CD8-positive, alpha-beta memory T cell (primary cell): ENCODE results near the gene HS3ST5. TPM values are rescaled to one million over a fixed set of nuclear protein-coding genes. Genes with fewer than 3 reads are reported as not detected.
"Not testable (repeated sequence)": the region's sequence is repeated elsewhere in the genome, so short reads cannot be mapped to it uniquely, and the experiment has no call there.

ENCODE experiments used
- CTCF ChIA-PET: fragments of 350-600 bp; sonication (Branson Sonifier 250); formaldehyde crosslinking; loops from one replicate; lab custom pipeline; 2021; ENCODE audit warnings: antibody characterized with exemption; lab: Charles Lee
- POLR2A ChIA-PET: fragments of 350-600 bp; sonication (Branson Sonifier 250); formaldehyde crosslinking; loops from one replicate; lab custom pipeline; 2021; ENCODE audit warnings: antibody characterized with exemption; lab: Charles Lee
- DNase-seq, 5 donors: peaks; one replicate each; pipeline versions ENCODE4 v3.0.0 to v3.0.0-alpha.2; 2020 to 2022; ENCODE audit warnings: mixed read lengths in 1 of 5
- H3K27ac ChIP-seq: one replicate; pipeline ENCODE4 v1.7.0; 2013; ENCODE audit warnings: low read depth, mild to moderate bottlenecking, low read length, moderate library complexity
- H3K27me3 ChIP-seq: 2 replicates; pipeline ENCODE4 v1.7.0; 2013; ENCODE audit warnings: low read length, mild to moderate bottlenecking; ENCODE audit not compliant: insufficient read depth, poor library complexity, severe bottlenecking
- H3K36me3 ChIP-seq: 2 replicates; pipeline ENCODE4 v1.7.0; 2013; ENCODE audit warnings: mild to moderate bottlenecking, low read length, moderate library complexity; ENCODE audit not compliant: insufficient read depth
- H3K4me1 ChIP-seq: 2 replicates; pipeline ENCODE4 v1.7.0; 2013; ENCODE audit warnings: mild to moderate bottlenecking, low read length, moderate library complexity; ENCODE audit not compliant: insufficient read depth
- H3K4me3 ChIP-seq: 2 replicates; pipeline ENCODE4 v1.7.0; 2013; ENCODE audit warnings: mild to moderate bottlenecking, low read length
- H3K9me3 ChIP-seq: 2 replicates; pipeline ENCODE4 v1.7.0; 2013; ENCODE audit warnings: mild to moderate bottlenecking, low read length
- H3K27ac Mint-ChIP-seq, 8 donors: one replicate each; pipeline ENCODE4 v1.8.0; 2020 to 2021; ENCODE audit warnings: mixed read lengths in 8 of 8, mild to moderate bottlenecking in 6 of 8, inconsistent platforms in 3 of 8, moderate library complexity in 3 of 8
- H3K27me3 Mint-ChIP-seq, 2 donors: one replicate each; pipeline ENCODE4 v1.8.0; 2020 to 2021; ENCODE audit warnings: mixed read lengths in 2 of 2, mild to moderate bottlenecking in 1 of 2, moderate library complexity in 1 of 2
- H3K36me3 Mint-ChIP-seq, 3 donors: one replicate each; pipeline ENCODE4 v1.8.0; 2020 to 2021; ENCODE audit warnings: mixed read lengths in 3 of 3, inconsistent platforms in 1 of 3, mild to moderate bottlenecking in 1 of 3
- H3K4me1 Mint-ChIP-seq, 3 donors: one replicate each; pipeline ENCODE4 v1.8.0; 2020 to 2021; ENCODE audit warnings: mixed read lengths in 3 of 3, inconsistent platforms in 1 of 3, mild to moderate bottlenecking in 1 of 3
- H3K4me3 Mint-ChIP-seq, 7 donors: one replicate each; pipeline ENCODE4 v1.8.0; 2020 to 2021; ENCODE audit warnings: mixed read lengths in 7 of 7, mild to moderate bottlenecking in 6 of 7, moderate library complexity in 4 of 7, inconsistent platforms in 2 of 7
- H3K9me3 Mint-ChIP-seq, 5 donors: one replicate each; pipeline ENCODE4 v1.8.0; 2020 to 2022; ENCODE audit warnings: mixed read lengths in 5 of 5, mild to moderate bottlenecking in 3 of 5, moderate library complexity in 2 of 5, inconsistent platforms in 1 of 5
- polyA plus RNA-seq: library from polyadenylated mRNA; unstranded; fragments of 300-500 nt; fragmentation: Illumina TruSeq; gene quantifications from one replicate; pipeline ENCODE4 v1.2.3, GENCODE V29; 2021
- total RNA-seq, 2 experiments: library from RNA; stranded (reverse); gene quantifications; one replicate each; pipeline ENCODE4 v1.2.3, GENCODE V29; 2021

Gene HS3ST5
- total and polyA plus RNA-seq, 3 experiments from 2014 or later, result not detected

DNA sequence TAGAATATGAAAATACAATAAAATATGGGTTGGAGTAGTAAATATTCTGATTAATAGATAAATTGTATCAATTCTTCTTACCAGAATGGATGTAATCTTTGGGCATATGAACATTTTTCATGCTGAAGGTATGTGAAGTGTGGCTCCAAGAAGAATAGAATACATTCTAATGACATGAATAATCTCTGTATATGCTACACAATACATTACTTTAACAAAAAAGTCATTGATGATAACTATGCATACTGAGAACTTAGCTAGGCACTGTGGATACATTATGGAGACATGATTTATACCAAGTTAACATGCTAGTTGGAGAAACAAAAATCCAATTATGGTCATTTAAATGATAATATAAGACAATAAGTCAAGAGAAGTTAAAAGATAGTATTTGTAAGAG is 309.2 kb downstream of the HS3ST5 start:
- Histone ChIP-seq H3K27ac (no peak overlapping the region), H3K4me1 (no peaks in the 10 kb centered on the region), H3K27me3 (no peaks in the 10 kb centered on the region), H3K9me3 (no peaks in the 10 kb centered on the region), H3K4me3 (no peak overlapping the region), H3K36me3 (no peaks in the 10 kb centered on the region)
- H3K36me3 Mint-ChIP-seq, result no peaks in the 10 kb centered on the region
- ChIA-PET POLR2A (no interaction called here), CTCF (no interaction called here)
- H3K27ac Mint-ChIP-seq, result no peak overlapping the region
- peaks cover 0 to 4% (median 2%) of the 10 kb centered on the region in 5 donors for H3K9me3 Mint-ChIP-seq
- H3K4me1 Mint-ChIP-seq, result no peaks in the 10 kb centered on the region
- peaks cover 5 to 11% of the 10 kb centered on the region in 2 donors for H3K27me3 Mint-ChIP-seq
- no peak for DNase-seq
- H3K4me3 Mint-ChIP-seq, result no peak overlapping the region

GRCh38 chr6:114032721-114033120 is 310.1 kb downstream of the HS3ST5 start:
- Mint-ChIP-seq H3K36me3 (no peaks in the 10 kb centered on the region), H3K27me3 (peaks cover 5 to 11% of the 10 kb centered on the region in 2 donors), H3K4me1 (no peaks in the 10 kb centered on the region), H3K9me3 (peaks cover 0 to 4% (median 2%) of the 10 kb centered on the region in 5 donors), H3K4me3 (no peak overlapping the region), H3K27ac (no peak overlapping the region)
- Histone ChIP-seq H3K27ac (no peak overlapping the region), H3K4me1 (no peaks in the 10 kb centered on the region), H3K36me3 (no peaks in the 10 kb centered on the region), H3K27me3 (no peaks in the 10 kb centered on the region), H3K4me3 (no peak overlapping the region), H3K9me3 (no peaks in the 10 kb centered on the region)
- ChIA-PET POLR2A (no interaction called here), CTCF (no interaction called here)
- no peak for DNase-seq

- Mint-ChIP-seq H3K27me3 (peaks cover 2 to 11% of the 10 kb centered on the region in 2 donors), H3K4me1 (no peaks in the 10 kb centered on the region), H3K27ac (no peak overlapping the region), H3K4me3 (no peak overlapping the region), H3K36me3 (no peaks in the 10 kb centered on the region), H3K9me3 (peaks cover 0 to 4% (median 0%) of the 10 kb centered on the region in 5 donors)
- H3K36me3 ChIP-seq, result no peaks in the 10 kb centered on the region
- no peak overlapping the region for H3K27ac ChIP-seq
- H3K9me3 ChIP-seq, result no peaks in the 10 kb centered on the region
- no peaks in the 10 kb centered on the region for H3K4me1 ChIP-seq
- ChIA-PET POLR2A (no interaction called here), CTCF (no interaction called here)
- H3K4me3 ChIP-seq, result no peak overlapping the region
- no peak for DNase-seq
- H3K27me3 ChIP-seq, result no peaks in the 10 kb centered on the region
These were observed 312.1 kb downstream of the HS3ST5 start for GRCh38 chr6:114030767-114031166.

DNA sequence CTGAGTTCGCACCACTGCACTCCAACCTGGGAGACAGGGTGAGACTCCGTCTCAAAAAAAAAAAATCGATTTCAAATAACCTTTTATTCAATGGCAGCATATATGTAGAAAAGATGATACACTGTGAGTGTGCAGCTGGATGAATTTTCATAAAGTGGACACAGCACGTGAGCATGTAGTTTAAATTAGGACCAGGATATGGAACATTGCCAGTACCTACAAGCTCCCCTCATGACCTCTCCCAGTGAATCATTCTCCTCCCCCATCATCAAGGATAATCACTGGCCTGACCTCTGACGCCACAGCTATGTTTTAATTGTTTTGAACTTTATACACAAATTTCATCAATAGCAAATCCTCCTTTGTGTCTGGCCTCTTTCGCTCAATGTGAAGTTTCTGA is 318.1 kb downstream of the HS3ST5 start:
- Mint-ChIP-seq H3K9me3 (no peaks in the 10 kb centered on the region), H3K27ac (no peak overlapping the region), H3K4me1 (no peaks in the 10 kb centered on the region), H3K27me3 (peaks cover 0 to 9% of the 10 kb centered on the region in 2 donors), H3K36me3 (no peaks in the 10 kb centered on the region), H3K4me3 (no peak overlapping the region)
- no peak for DNase-seq
- ChIA-PET POLR2A (no interaction called here), CTCF (no interaction called here)
- Histone ChIP-seq H3K27me3 (no peaks in the 10 kb centered on the region), H3K4me1 (no peaks in the 10 kb centered on the region), H3K27ac (no peak overlapping the region), H3K9me3 (no peaks in the 10 kb centered on the region), H3K36me3 (no peaks in the 10 kb centered on the region), H3K4me3 (no peak overlapping the region)

- no peak overlapping the region for H3K27ac ChIP-seq
- DNase-seq, result no peak
- no peaks in the 10 kb centered on the region for H3K9me3 Mint-ChIP-seq
- H3K27ac Mint-ChIP-seq, result no peak overlapping the region
- POLR2A ChIA-PET, result no interaction called here
- H3K4me3 Mint-ChIP-seq, result no peak overlapping the region
- no peaks in the 10 kb centered on the region for H3K36me3 ChIP-seq
- CTCF ChIA-PET, result no interaction called here
- no peaks in the 10 kb centered on the region for H3K36me3 Mint-ChIP-seq
- H3K4me3 ChIP-seq, result no peak overlapping the region
- H3K4me1 Mint-ChIP-seq, result no peaks in the 10 kb centered on the region
- H3K4me1 ChIP-seq, result no peaks in the 10 kb centered on the region
- H3K27me3 ChIP-seq, result no peaks in the 10 kb centered on the region
- H3K27me3 Mint-ChIP-seq, result peaks cover 0 to 14% of the 10 kb centered on the region in 2 donors
- H3K9me3 ChIP-seq, result no peaks in the 10 kb centered on the region
These were observed 322.6 kb downstream of the HS3ST5 start for GRCh38 chr6:114020196-114020595.

GRCh38 chr6:114017146-114017545 is 325.7 kb downstream of the HS3ST5 start:
- H3K27ac Mint-ChIP-seq, H3K4me3 Mint-ChIP-seq, H3K9me3 ChIP-seq, H3K4me1 ChIP-seq, POLR2A ChIA-PET, H3K27ac ChIP-seq, H3K27me3 ChIP-seq, H3K36me3 ChIP-seq, DNase-seq, H3K4me1 Mint-ChIP-seq, H3K9me3 Mint-ChIP-seq, CTCF ChIA-PET, H3K4me3 ChIP-seq, H3K36me3 Mint-ChIP-seq, H3K27me3 Mint-ChIP-seq: not testable (repeated sequence)

DNA sequence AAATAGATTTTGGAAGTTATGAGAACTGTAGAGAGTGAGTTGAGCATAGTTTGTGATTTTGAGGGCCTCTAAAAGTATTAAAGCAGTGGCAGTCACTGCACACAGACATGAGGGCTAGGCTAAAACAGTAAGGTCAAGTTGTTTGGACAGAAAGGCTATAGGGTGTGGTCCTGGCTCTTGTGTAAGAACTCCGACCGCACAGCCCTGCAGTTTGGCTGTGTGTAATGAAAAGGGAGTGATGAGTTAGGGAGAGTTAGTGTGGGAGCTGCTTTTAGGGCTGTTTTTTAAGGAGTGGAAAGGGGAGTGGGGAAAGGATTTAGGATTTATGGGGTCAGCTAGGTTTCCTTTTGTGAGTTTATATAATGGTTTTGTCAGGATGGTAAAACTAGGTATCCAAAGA is 328.7 kb downstream of the HS3ST5 start:
- H3K36me3 Mint-ChIP-seq, H3K9me3 Mint-ChIP-seq, H3K36me3 ChIP-seq, CTCF ChIA-PET, H3K4me1 ChIP-seq, H3K27ac Mint-ChIP-seq, H3K4me3 ChIP-seq, H3K4me3 Mint-ChIP-seq, H3K9me3 ChIP-seq, H3K27me3 ChIP-seq, H3K27ac ChIP-seq, DNase-seq, POLR2A ChIA-PET, H3K4me1 Mint-ChIP-seq: not testable (repeated sequence)
- H3K27me3 Mint-ChIP-seq, result peaks cover 0 to 12% of the 10 kb centered on the region in 2 donors

- H3K9me3 ChIP-seq, DNase-seq, H3K36me3 Mint-ChIP-seq, H3K9me3 Mint-ChIP-seq, H3K4me1 ChIP-seq, H3K27ac ChIP-seq, H3K4me3 ChIP-seq, POLR2A ChIA-PET, H3K36me3 ChIP-seq, H3K4me3 Mint-ChIP-seq, CTCF ChIA-PET, H3K27me3 ChIP-seq: not testable (repeated sequence)
- Mint-ChIP-seq H3K27ac (peak overlapping the region in 3 of 8 donors; percentile 8 to 54 (median 39)), H3K4me1 (peaks cover 12 to 14% (median 13%) of the 10 kb centered on the region in 3 donors), H3K27me3 (peaks cover 0 to 24% of the 10 kb centered on the region in 2 donors)
These were observed 331.3 kb downstream of the HS3ST5 start for GRCh38 chr6:114011486-114011885.

GRCh38 chr6:114010540-114010939 is 332.3 kb downstream of the HS3ST5 start:
- Mint-ChIP-seq H3K4me3 (no peak overlapping the region), H3K27me3 (peaks cover 0 to 31% of the 10 kb centered on the region in 2 donors), H3K9me3 (no peaks in the 10 kb centered on the region), H3K27ac (no peak overlapping the region), H3K36me3 (no peaks in the 10 kb centered on the region), H3K4me1 (peaks cover 12 to 14% (median 13%) of the 10 kb centered on the region in 3 donors)
- ChIA-PET POLR2A (no interaction called here), CTCF (no interaction called here)
- Histone ChIP-seq H3K27me3 (no peaks in the 10 kb centered on the region), H3K4me1 (no peaks in the 10 kb centered on the region), H3K4me3 (no peak overlapping the region), H3K36me3 (no peaks in the 10 kb centered on the region), H3K27ac (no peak overlapping the region), H3K9me3 (no peaks in the 10 kb centered on the region)
- no peak for DNase-seq
